DMS53 treated with DMSO at 0.1 percent for 48 hours (cell line): ENCODE data around the gene RNF187.
"Not testable (repeated sequence)": the region's sequence is repeated elsewhere in the genome, so short reads cannot be mapped to it uniquely, and the experiment has no call there.

Experiments
- DNase-seq: peaks from one replicate; lab custom pipeline; 2025; ENCODE audit not compliant: unreplicated experiment; lab: John Stamatoyannopoulos, UW

RNF187 gene

DNA sequence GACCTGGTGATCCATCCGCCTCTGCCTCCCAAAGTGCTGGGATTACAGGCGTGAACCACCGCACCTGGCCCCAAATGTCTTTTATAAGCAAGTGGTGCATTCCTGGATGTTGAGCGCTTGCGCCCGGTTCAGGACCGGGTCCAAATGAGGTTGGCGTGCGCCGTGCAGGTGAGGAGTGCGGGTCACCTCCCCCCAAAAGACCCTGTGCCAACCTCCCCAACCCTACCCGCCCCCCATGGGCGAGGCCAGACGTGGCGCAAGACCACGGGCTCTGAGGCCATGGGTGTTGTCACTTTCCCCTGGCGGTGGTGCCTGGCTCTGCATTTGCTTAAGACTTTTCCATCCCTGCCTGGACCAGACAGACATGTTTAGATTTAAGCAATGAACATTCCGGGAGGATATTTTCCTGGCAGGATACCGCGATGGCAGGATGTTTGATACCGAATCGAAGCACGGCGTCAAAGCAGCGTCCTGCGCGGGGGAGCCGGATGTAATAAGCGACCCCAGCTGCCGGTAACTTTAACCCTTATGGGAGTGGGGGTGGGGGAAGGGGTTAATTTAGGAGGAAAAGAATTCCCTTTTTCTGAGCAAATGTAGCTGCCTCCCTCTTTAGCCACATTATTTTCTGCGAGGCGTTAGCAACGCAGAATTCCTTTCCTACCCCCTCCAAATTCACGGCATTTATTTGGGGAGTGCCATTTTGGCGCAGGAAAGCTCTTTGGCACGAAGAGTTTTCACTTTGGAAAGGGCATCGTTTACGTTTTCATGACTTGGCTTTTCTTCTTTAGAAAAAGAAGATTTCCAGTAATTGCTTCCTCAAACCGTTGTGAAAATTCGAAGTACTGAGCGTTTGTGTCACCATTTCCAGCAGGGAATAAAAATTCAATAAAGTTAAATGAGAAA is 27.8 kb upstream of the RNF187 start:
- DNase-seq: peak; percentile 74

DNA sequence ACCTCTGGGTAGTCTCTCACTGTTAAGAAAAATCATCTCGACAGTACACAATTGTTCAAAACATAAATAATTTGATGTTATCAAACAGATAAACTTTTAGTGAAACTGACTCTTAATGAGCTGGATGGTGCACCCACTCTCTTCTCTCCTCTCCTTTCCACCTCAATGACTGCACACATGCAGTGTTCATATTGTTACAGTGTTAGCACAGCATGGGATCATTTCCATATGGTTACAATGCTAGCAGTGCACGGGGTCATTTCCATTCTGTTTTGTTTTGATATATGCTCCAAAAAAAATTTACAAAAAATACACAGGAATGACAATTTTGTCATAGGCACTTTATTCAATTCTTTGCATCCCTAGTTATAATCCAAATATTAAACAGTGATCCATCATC is 26.4 kb upstream of the RNF187 start:
- DNase-seq: no peak

DNA sequence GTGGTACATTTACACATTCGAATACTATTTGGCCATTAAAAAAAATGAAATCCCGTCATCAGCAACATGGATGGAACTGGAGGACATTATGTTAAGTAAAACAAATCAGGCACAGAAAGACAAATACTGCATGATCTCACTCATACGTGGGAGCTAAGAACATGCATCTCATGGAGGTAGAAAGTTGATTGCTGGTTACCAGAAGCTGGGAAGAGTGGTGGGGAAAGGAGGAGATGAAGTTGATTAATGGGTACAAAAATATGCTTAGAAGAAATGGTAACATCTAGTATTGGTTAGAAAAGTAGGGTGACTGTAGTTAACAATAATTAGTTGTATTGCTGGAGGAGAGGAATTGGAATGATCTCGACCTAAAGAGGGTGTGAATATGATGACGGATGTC is 24.6 kb upstream of the RNF187 start:
- no peak for DNase-seq

DNA sequence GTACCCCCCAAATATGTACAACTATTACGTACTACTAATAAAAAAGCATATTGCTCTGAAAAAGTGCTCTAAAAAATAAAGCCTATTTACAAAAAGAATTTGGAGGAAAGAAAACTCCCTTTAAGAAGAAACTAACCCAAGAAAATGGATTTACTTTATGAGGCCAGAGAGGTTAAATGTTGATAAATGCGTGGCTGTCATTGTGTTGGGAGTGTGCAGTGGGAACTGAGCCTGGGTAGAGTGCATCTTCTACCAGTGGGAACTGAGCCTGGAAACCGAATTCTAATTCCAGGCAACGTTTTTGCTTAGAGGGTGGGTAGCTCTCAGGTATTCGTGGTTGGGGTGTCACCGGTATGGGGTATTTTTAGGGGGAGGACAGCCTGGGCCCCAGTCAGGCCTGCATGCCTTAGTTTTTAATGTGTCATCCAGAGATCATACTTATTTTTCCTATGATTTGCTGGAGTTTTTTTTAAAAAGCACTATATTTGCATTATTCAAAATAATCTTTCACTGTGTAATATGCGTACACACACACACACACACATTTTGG is 24.1 kb upstream of the RNF187 start:
- no peak for DNase-seq

DNA sequence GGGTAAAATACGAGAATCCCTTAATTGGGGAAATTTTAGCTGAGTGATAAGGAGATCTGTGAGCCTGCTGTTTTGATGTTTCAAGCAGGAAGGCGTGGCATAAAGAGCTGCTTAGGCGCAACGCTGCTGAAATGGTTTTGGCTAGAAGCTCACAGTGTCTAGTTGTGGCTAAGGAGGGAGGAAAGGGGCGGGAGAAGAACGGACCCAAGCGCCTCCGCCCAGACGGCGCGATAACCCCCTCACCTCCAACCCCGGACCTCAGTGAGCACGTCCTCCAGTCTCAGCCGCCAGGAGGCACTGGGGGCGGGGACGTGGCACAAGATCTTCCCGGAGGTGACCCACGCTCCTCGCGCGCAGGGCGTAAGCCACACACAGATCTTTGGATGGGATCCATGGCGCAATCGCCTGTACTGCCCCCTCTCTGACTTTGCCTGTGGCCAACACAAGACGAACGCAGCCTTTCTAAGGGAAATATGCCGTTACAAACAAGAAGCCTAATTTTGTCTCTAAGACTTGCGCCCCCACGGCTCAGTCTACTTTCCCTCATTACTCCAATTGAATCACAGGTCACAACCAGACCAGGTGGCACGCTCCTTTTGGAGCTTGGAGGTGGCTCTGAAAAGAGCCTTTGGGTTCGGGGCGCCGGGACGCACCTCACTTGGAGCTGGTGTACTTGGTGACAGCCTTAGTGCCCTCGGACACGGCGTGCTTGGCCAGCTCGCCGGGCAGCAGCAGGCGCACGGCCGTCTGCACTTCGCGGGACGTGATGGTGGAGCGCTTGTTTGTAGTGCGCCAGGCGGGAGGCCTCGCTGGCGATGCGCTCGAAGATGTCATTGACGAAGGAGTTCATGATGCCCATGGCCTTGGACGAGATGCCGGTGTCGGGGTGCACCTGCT is 23.4 kb upstream of the RNF187 start:
- no peak for DNase-seq

DNA sequence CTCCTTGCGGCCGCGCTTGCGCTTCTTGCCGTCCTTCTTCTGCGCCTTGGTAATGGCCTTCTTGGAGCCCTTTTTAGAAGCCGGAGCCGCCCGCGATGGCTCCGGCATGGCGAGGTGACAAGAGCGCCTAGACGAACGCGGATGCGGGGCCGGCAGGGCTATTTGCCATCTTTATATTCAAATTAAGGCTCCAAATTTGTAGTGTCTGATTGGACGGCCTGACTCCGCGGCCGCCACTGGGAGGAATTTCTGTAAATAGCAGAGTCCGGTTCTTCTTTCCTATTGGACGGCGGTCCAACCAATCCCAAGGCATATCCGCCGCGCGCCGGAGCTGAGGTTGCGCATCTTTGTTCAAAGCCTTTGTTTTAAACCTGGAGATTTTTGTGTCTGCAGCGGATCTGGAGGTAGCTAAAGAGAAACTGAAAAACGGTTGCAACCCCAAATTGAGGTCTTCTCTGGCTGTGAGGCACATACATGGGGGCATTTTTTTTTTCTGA is 22.6 kb upstream of the RNF187 start:
- no peak for DNase-seq

DNA sequence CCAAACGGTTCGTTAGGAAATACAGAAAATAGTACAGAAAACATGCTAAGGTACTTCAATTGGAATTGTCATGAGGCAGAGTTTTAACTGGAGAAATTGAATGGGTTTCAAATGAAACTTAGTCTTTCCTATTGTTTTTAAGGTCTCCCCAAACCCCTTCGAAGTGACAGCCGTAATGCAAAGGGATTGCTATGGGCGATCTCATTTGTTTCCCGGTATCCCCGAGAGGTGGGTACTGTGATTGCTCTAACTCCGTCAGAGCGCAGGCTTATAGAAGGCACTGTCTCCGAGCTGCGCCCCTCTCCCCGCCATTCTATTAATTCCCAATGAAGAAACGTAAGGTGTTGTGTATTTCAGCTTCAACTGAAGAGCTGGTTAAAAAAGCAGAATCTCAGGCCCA is 22.0 kb upstream of the RNF187 start:
- no peak for DNase-seq

DNA sequence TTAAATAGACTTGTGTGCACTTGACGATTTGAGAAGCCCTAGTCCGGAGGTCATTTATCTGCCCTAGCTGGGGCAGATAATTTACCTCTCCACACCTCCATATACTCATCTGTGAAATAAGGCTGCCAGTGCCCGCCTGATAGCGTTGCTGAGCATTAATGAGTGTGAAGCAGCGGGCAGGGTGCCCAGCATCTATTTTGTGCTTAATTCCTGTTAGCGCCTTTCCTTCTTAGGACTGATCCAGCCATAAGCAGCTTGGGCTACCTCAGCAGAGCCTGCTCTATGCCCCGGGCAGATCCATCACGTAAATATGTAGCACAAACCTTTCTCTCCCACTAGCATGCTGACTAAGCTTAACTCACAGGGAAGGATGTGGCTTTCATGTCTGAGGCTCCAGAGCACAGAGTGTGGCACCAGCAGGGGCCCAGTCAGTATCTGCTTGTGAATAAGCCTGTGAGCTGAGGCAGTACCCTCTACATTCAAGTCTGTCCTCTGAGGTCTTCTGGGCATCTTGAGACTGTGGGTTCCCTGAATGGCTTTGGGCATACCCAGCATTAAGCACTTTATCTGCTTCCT is 21.5 kb upstream of the RNF187 start:
- DNase-seq: no peak

DNA sequence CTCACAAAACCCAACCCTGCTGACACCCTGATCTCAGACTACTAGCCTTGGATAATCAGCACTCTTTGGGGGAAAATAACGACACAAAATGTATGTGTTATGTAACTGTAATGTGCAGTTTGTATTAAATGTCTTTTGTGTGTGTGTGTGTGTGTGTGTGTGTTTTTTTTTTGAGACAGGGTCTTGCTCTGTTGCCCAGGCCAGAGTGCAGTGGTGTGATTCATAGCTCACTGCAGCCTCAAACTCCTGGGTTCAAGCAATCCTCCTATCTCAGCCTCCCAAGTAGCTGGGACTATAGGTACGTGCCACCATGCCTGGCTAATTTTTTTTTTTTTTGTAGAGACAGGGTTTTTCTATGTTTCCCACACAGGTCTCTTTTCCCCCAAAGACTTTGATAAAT is 19.0 kb upstream of the RNF187 start:
- DNase-seq: not testable (repeated sequence)

DNA sequence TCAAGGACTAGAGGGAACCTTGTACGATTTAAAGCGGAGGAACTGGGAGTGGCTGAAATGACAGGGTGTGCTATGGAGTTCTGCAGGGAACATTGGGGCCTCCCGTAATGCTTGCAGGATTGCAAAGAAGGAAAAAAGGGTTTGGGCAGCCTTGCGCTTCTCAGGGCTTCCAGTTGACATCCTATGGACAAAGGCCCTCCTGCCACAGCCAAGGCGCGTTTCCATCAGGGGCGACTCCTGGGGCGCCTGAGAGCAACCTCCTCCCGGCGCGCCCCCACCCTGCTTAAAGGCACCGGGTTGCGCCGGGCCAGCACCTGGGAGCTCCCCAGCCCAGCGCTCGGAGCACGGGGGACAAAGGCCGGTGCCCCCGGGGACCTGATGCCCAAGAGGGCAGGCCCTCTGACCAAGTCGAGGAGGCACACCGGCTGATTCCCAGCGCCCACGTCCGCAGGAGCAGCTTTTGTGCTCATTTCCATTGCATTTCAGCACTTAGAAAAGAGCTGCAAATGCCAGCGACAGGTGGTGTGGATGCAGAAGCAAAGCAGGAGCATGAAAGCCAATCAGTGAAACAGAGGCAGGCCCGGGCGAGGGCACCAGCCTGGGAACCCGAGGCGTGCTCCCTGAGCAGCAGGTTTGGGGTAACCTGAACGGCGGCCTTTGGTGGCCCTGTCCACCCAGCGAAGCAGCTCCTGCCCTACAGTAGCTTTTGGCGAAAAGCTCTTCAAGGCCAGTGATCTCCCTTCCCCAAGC is 17.6 kb upstream of the RNF187 start:
- no peak for DNase-seq

DNA sequence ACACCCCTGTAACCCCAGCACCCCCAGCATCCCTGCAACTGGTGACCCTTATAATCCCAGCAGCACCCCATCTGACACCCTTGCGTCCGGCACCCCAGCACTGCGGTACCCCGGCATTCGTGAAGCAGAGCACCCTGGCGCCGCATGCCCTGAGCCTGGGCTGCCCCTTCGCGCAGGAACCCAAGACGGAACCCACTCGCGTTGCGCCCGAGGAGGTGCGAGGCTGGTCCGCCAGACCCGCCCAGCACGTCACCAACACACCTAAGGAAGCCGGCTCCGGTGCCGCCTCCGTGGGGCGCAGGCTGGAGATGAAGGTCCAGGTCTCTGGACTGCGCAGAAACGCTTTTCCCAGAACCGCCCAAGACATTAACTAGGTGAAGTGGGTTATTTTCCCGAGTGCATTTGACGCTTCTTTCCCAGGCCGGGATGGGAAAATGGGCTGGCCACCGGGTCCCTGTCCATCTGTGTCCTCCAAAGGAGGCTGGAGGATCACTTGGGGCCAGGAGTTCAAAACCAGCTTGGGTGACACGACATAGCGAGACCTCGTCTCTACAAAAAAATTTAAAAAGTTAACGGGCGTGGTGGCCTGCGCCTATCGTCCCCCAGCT is 15.9 kb upstream of the RNF187 start:
- DNase-seq: no peak

DNA sequence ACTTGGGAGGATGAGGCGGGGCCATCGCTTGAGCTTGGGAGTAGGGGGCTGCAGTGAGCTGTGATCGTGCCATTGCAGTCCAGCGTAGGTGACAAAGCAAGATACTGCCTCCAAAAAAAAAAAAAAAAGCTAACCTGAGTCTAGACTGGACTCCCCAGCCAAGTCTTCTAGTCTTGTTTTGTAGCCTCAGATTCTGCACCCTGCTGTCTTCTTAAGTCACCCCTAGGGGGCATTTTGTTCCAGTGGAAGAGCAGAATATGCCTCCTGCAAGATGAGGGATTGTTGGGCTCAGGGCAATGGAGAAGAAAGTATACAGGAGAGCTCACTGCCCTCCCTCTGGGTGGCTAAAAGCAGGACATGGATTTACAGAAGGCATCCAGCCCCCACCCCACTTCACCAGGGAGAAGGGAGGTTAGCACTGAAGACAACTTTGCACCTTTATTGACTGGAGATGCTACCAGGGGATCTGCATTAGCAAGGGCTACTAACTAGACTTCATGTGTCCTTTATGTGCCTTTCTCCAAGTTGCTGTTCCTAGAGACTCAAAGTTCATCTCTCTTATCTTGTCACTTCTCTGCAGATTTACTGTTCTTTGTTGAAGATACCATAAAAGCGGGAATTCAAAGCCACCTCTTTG is 15.3 kb upstream of the RNF187 start:
- DNase-seq: peak; percentile 43

DNA sequence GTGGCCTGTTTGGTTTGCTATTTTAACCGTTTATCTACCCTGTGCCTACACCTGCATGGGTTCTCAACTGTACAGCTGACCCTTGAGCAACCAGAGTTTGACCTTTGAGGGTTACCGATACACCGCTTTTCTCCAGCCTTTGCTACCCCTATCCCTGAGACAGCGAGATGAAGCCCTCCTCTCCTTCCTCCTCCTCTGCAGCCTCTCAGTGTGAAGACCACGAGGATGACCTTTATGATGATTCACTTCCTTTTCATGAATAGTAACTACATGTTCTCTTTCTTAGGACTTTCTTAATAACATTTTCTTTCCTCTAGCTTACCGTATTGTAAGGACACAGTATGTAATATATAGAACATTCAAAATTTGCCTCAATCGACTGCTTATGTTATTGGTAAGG is 14.5 kb upstream of the RNF187 start:
- no peak for DNase-seq

DNA sequence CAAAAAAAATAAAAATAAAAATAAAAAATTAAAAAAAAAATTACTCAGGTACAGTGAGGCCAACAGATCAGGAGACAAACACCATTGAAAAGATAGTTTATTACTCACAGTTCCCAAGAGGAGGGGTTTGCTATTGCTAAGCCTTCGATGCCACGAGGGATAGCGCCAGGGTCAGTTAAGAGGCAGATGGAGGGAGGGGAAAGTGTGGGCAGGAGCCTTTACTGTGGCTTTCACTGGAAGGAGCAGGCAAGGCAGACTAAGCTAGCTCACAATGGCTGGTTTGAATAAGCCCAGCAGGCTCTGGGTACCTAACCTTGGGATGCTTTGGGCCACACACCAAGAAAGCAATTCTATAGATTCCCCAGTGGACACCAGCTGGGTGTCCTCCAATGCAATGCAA is 12.7 kb upstream of the RNF187 start:
- DNase-seq: no peak

DNA sequence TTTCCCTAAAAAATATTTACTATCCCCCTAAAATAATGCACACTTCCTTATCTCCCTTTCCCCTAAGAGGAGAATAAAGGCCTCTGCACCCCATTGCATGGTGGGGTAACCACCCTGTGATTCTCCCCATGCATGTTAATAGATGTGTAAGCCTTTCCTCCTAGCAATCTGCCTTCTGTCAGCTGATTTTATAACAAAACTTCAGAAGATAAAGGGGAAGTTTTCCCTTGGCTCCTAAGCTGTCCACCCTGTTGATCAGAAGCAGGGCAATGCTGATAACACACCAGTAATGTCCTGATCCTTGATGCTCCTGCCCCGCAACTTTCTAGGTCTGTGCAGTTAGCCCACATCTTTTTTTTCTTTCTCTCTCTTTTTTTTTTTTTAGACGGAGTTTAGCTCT is 11.4 kb upstream of the RNF187 start:
- no peak for DNase-seq

DNA sequence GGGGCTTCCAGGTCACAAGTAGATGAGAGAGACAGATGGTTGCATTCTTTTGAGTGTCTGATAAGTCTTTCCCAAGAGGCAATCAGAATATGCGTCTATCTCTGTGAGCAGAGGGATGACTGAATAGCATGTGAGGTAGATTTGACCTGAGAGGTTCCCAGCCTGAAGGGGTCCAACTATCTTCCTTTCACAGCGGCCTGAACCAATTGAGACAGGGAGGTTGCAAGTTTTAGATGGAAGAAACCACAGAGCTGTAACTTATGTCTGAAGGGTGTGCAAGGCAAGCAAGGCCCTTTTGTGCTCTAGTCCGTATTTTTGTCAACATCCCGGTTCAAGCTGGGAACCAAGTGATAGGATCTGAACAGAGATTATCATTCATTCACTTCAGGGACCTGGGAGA is 9.9 kb upstream of the RNF187 start:
- no peak for DNase-seq

DNA sequence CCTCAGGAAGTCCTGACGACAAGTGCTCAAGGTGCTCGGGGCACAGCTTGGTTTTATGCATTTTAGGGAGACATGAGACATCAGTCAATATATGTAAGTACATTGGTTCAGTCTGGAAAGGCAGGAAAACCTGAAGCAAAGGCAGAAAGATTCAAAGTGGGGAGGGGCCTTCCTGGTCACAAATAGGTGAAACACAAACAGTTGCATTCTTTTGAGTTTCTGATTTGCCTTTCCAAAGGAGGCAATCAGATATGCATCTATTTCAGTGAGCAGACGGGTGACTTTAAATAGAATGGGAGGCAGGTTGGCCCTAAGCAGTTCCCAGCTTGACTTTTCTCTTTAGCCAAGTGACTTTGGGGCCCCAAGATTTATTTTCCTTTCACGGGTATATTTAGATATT is 8.9 kb upstream of the RNF187 start:
- DNase-seq: no peak

DNA sequence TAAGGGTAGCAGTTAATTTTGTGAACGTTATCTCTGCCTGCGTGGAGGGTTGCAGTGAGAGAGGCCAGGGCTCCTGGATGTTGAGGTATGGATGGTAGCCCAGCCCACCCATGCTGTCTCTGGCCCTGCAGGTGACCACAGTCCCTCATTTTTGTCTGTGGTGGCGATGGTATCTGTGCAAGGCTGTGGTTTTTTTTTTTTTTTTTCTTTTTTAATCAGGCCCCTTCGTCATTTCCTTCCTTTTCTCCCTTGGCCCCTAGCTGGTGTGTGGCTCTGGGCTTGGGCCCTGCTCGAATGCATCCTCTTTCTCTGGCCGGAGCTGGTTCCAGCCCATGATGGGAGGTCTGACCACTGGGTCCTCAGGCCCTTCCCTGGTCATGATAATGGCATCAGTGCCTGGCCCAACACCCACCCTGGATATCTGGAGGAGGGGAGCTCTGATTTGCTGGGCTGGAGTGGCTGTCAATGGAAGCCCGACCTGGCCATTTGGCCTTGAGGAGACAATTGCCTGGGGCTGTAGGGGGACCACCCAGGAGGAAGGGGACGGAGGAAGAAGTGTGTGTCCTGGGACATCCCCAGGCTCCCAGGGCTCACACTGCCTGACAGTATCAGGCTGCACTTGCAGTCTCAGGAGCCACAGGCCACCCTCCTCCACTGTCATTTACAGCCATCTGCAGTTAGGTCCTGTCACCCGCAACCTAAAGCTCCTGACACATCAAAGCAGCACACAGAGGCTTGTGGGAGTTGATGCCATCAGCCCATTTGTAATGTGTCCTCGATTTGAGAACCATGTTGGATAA is 8.1 kb upstream of the RNF187 start:
- no peak for DNase-seq

DNA sequence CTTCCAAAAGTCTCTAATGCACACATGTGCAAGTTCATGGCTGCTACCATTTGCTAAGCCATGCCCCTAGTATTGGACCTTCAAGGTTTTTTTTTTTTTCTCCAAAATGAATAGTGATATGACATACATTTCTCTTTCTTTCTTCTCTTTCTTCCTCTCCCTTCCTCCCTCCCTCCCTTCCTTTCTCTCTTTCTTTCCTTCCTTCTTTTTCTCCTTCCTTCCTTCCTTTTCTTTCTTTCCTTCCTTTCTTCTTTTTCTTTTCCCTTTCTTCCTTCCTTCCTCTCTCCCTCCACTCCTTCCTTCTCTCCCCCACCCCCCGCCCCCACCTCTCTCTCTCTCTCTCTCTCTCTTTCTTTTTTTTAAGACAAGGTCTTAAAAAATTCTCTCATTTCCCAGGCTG is 3.4 kb upstream of the RNF187 start:
- DNase-seq: no peak
